Measurements from ENCODE around the gene FAM13C.

GRCh38 chr10:59290448-59290847, 71.9 kb downstream of the FAM13C start:
- TF ChIP-seq POLR2A (IDR thresholded peaks at IDR 0.05): no peak
- TF ChIP-seq CTCF (IDR thresholded peaks at IDR 0.05): no peak
